CD14-positive monocyte (primary cell): ENCODE results near the gene ARVCF. TPM values are rescaled to one million over a fixed set of nuclear protein-coding genes. Genes with fewer than 3 reads are reported as not detected.

Experiments used
- DNase-seq, 3 donors: peaks; one replicate each; pipeline ENCODE4 v3.0.0-alpha.2; 2011 to 2022
- H2AFZ ChIP-seq: 2 replicates; pipeline ENCODE4 v1.6.0; 2012; ENCODE audit warnings: mild to moderate bottlenecking, low read depth, low read length, inconsistent platforms; ENCODE audit not compliant: insufficient read depth, poor library complexity, severe bottlenecking
- H3K27ac ChIP-seq, 2 donors: 1 replicate in 1 of 2; 2 replicates in 1 of 2; pipeline ENCODE4 v1.5.1; 2012 to 2013; ENCODE audit warnings: low read length in 2 of 2, control low read depth in 1 of 2, inconsistent platforms in 1 of 2, low read depth in 1 of 2, mild to moderate bottlenecking in 1 of 2
- H3K27me3 ChIP-seq, 2 donors: one replicate each; pipeline versions ENCODE4 v1.6.0 to v1.6.1; 2011 to 2013; ENCODE audit warnings: low read length in 2 of 2; ENCODE audit not compliant: control insufficient read depth in 2 of 2, insufficient read depth in 2 of 2
- H3K36me3 ChIP-seq, 2 donors: replicated peaks in 1 of 2; 1 replicate in 1 of 2; 2 replicates in 1 of 2; pipeline versions ENCODE4 v1.5.1 to v1.6.1; 2012 to 2013; ENCODE audit warnings: low read length in 2 of 2, control low read depth in 1 of 2, inconsistent platforms in 1 of 2, mild to moderate bottlenecking in 1 of 2; ENCODE audit not compliant: insufficient read depth in 2 of 2, control insufficient read depth in 1 of 2
- H3K4me1 ChIP-seq, 2 donors: 1 replicate in 1 of 2; 2 replicates in 1 of 2; pipeline versions ENCODE4 v1.5.1 to v1.6.1; 2012 to 2013; ENCODE audit warnings: low read length in 2 of 2, control low read depth in 1 of 2, inconsistent platforms in 1 of 2, mild to moderate bottlenecking in 1 of 2, moderate library complexity in 1 of 2; ENCODE audit not compliant: insufficient read depth in 2 of 2, control insufficient read depth in 1 of 2
- H3K4me2 ChIP-seq: replicated peaks from 2 replicates; pipeline ENCODE3; 2012; ENCODE audit warnings: low read length, moderate library complexity, mild to moderate bottlenecking; ENCODE audit not compliant: poor library complexity, severe bottlenecking; ENCODE audit errors: extremely low read depth
- H3K4me3 ChIP-seq, 3 experiments: fragments of 200-600 bp in 1 of 3; sonication (generic) in 1 of 3; replicated peaks in 1 of 3; 1 replicate in 2 of 3; 2 replicates in 1 of 3; pipeline ENCODE4 v1.5.1; 2011 to 2013; ENCODE audit warnings: low read length in 3 of 3, mild to moderate bottlenecking in 3 of 3, control low read depth in 2 of 3, low read depth in 2 of 3, inconsistent platforms in 1 of 3, moderate library complexity in 1 of 3
- H3K79me2 ChIP-seq: 2 replicates; pipeline ENCODE4 v1.6.0; 2012; ENCODE audit warnings: mild to moderate bottlenecking, control low read depth, inconsistent platforms, low read length, moderate library complexity; ENCODE audit not compliant: insufficient read depth
- H3K9ac ChIP-seq: 2 replicates; pipeline ENCODE4 v1.6.0; 2017; ENCODE audit warnings: low read length, mild to moderate bottlenecking; ENCODE audit not compliant: insufficient read depth, poor library complexity, severe bottlenecking
- H3K9me3 ChIP-seq, 2 donors: replicated peaks in 1 of 2; 1 replicate in 1 of 2; 2 replicates in 1 of 2; pipeline versions ENCODE4 v1.5.1 to v1.6.1; 2012 to 2013; ENCODE audit warnings: low read length in 2 of 2, control low read depth in 1 of 2; ENCODE audit not compliant: control insufficient read depth in 1 of 2, insufficient read depth in 1 of 2
- H4K20me1 ChIP-seq: 2 replicates; pipeline ENCODE4 v1.6.0; 2012; ENCODE audit warnings: mild to moderate bottlenecking, low read length, control low read depth, moderate library complexity; ENCODE audit not compliant: insufficient read depth
- H3K27ac Mint-ChIP-seq, 7 donors: one replicate each; pipeline ENCODE4 v1.8.0; 2020; ENCODE audit warnings: mild to moderate bottlenecking in 7 of 7, mixed read lengths in 7 of 7, moderate library complexity in 6 of 7, inconsistent platforms in 2 of 7
- H3K27me3 Mint-ChIP-seq, 3 donors: one replicate each; pipeline ENCODE4 v1.8.0; 2021 to 2022; ENCODE audit warnings: low read depth in 3 of 3, mild to moderate bottlenecking in 3 of 3, mixed read lengths in 3 of 3, moderate library complexity in 3 of 3, inconsistent platforms in 1 of 3
- H3K36me3 Mint-ChIP-seq, 2 donors: one replicate each; pipeline ENCODE4 v1.8.0; 2020; ENCODE audit warnings: mixed read lengths in 2 of 2, inconsistent platforms in 1 of 2, mild to moderate bottlenecking in 1 of 2
- H3K4me1 Mint-ChIP-seq: one replicate; pipeline ENCODE4 v1.8.0; 2020; ENCODE audit warnings: mild to moderate bottlenecking, mixed read lengths
- H3K4me3 Mint-ChIP-seq, 2 donors: one replicate each; pipeline ENCODE4 v1.8.0; 2020; ENCODE audit warnings: mild to moderate bottlenecking in 2 of 2, mixed read lengths in 2 of 2, moderate library complexity in 1 of 2
- H3K9me3 Mint-ChIP-seq, 7 donors: one replicate each; pipeline ENCODE4 v1.8.0; 2020 to 2022; ENCODE audit warnings: mixed read lengths in 7 of 7, mild to moderate bottlenecking in 6 of 7, moderate library complexity in 6 of 7, inconsistent platforms in 2 of 7
- CTCF ChIP-seq: fragments of 200-600 bp; IDR thresholded peaks from one replicate; pipeline ENCODE4 v1.8.0; 2022; ENCODE audit warnings: antibody characterized with exemption, mild to moderate bottlenecking
- WGBS: methylation state at CpG from one replicate; pipeline ENCODE4 v1.1.5; 2013; ENCODE audit warnings: missing lambda C conversion rate; ENCODE audit not compliant: insufficient coverage; 5-methylcytosine and 5-hydroxymethylcytosine counted together
- intact Hi-C, 2 donors: fragments of 100-400 bp; cut with micrococcal nuclease; formaldehyde crosslinking; loops; one replicate each; pipeline versions ENCODE4 v1.15.0 to v1.15.1; 2023
- polyA plus RNA-seq, 3 donors: library from polyadenylated mRNA; depleted of rRNA in 1 of 3; unstranded in 2 of 3; stranded (reverse) in 1 of 3; fragments of 300-500 nt in 2 of 3; fragments of >200 nt in 1 of 3; fragmentation: Illumina TruSeq in 2 of 3; gene quantifications; 1 replicate in 2 of 3; 2 replicates in 1 of 3; pipeline ENCODE4 v1.2.3, GENCODE V29; 2012 to 2021

ARVCF gene
- polyA plus RNA-seq, 3 donors = 0.31 to 2.6 (median 0.44) TPM

GRCh38 chr22:20051927-20052308 lies 35.3 kb upstream of the ARVCF start:
- Histone ChIP-seq H3K79me2 (peaks cover 6% of the 10 kb centered on the region), H3K4me1 (no peaks in the 10 kb centered on the region), H2AFZ (no peak overlapping the region), H3K27ac (no peak overlapping the region), H3K36me3 (peaks cover 84 to 88% of the 10 kb centered on the region in 2 donors), H3K4me3 (no peak overlapping the region), H3K9me3 (peaks cover 11 to 12% of the 10 kb centered on the region in 2 donors), H3K9ac (no peak overlapping the region), H3K27me3 (no peaks in the 10 kb centered on the region), H4K20me1 (peaks cover 54% of the 10 kb centered on the region), H3K4me2 (no peak overlapping the region)
- Mint-ChIP-seq H3K27ac (peak overlapping the region in 1 of 7 donors; percentile 58), H3K4me3 (no peak overlapping the region), H3K27me3 (no peaks in the 10 kb centered on the region), H3K36me3 (peaks cover 79 to 97% of the 10 kb centered on the region in 2 donors), H3K4me1 (no peaks in the 10 kb centered on the region), H3K9me3 (peaks cover 11 to 17% (median 13%) of the 10 kb centered on the region in 7 donors)
- intact Hi-C loops = no loop called here
- no peak for TF ChIP-seq CTCF
- 98% methylated on average over 6 of the region's 6 CpGs for WGBS
- no peak for DNase-seq

- TF ChIP-seq CTCF = no peak
- Histone ChIP-seq H3K4me3 (no peak overlapping the region), H3K36me3 (peaks cover 69 to 85% of the 10 kb centered on the region in 2 donors), H3K4me2 (no peak overlapping the region), H3K79me2 (peaks cover 8% of the 10 kb centered on the region), H2AFZ (no peak overlapping the region), H3K4me1 (no peaks in the 10 kb centered on the region), H4K20me1 (peaks cover 59% of the 10 kb centered on the region), H3K9me3 (peaks cover 11 to 15% of the 10 kb centered on the region in 2 donors), H3K27me3 (no peaks in the 10 kb centered on the region), H3K27ac (no peak overlapping the region), H3K9ac (no peak overlapping the region)
- Mint-ChIP-seq H3K4me3 (no peak overlapping the region), H3K9me3 (peaks cover 14 to 28% (median 19%) of the 10 kb centered on the region in 7 donors), H3K4me1 (no peaks in the 10 kb centered on the region), H3K27me3 (no peaks in the 10 kb centered on the region), H3K27ac (peak overlapping the region in 1 of 7 donors; percentile 58), H3K36me3 (peaks cover 71 to 93% of the 10 kb centered on the region in 2 donors)
- DNase-seq = no peak
- WGBS = no CpG with 5 or more reads among the region's 4 CpGs
- intact Hi-C loops = no loop called here
Measured at GRCh38 chr22:20046730-20047129, 30.1 kb upstream of the ARVCF start.
